ENCODE results near the gene AMIGO3.
"Not testable (repeated sequence)": the region's sequence is repeated elsewhere in the genome, so short reads cannot be mapped to it uniquely, and the experiment has no call there.

The AMIGO3 gene

DNA sequence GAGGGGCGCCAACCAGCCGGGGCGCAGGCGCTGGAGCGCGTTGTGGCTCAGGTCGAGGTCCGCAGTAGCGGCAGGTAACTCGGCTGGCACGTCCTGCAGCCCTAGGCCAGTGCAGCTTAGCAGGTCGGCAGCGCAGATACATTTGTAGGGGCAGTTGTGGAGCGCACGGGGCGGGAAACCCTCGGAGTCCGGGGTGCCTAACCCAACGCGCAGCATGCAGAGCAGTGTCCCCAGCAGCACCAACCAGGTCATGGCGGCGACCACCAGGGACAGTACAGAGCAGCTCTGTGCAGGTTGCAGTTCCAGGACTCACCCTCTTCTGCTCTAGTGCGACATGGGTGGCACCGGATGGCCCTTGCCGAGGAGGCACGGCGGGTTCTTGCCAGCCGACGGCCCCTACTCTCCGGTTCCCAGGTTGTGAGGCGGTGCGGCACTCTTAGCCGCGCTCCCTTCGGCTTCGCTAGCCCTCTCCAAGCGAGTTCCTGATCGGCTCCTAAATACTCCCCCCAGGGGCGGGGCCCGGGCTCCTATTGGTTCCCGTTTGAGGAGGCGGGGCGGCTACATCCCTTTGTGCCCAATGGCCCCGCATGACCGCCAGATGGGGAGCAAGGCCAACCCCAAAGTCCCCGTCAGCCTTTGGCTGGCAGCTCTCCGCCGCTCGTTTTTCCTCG is at the start of gene AMIGO3:
TSS of gene AMIGO3 (minus strand) at position 471 of the 671 bp plus-strand sequence. CDS start at position 252, 219 bp downstream.
- DNase-seq (ENCODE audit: low read depth in 4 of 4, low spot score in 1 of 4) = peak; percentile 72 to 94 (median 85)

DNA sequence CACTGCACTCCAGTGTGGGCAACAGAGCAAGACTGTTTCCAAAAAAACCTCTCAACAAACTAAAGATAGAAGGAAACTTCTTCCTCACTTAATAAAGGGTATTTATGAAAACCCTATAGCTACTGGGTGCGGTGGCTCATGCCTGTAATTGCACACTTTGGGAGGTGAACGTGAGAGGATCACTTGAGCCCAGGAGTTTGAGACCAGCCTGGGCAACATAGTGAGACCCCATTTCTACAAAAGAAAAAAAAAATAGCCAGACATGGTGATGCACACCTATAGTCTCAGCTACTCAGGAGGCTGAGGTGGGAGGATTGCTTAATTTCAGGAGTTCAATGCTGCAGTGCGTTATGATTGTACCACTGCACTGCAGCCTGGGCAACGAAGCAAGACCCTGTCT is 44.5 kb upstream of the AMIGO3 start:
- DNase-seq (ENCODE audit: low read depth in 4 of 4, low spot score in 1 of 4) = no peak

GRCh38 chr3:49761661-49762060 is 42.2 kb upstream of the AMIGO3 start:
- DNase-seq (ENCODE audit: low read depth in 4 of 4, low spot score in 1 of 4) = no peak

- DNase-seq (ENCODE audit: low read depth in 4 of 4, low spot score in 1 of 4) = no peak
Measured at GRCh38 chr3:49759226-49759625, 39.7 kb upstream of the AMIGO3 start.

DNA sequence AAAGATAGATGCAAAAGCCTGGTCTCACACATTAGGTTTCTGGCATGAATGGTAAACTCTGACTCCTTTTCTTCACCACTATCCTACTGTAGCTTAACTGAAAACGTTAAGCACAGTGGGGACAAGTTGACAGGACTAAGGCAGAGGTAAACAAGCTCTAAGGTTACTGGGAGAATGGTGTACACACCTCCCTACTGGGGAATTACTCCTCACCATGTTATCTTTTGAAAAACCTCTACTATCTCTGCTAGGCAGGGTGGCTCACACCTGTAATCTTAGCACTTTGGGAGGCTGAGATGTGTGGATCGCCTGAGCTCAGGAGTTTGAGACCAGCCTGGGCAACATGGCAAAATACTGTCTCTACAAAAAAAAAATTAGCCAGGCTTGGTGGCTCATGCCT is 37.7 kb upstream of the AMIGO3 start:
- no peak for DNase-seq (ENCODE audit: low read depth in 4 of 4, low spot score in 1 of 4)

DNA sequence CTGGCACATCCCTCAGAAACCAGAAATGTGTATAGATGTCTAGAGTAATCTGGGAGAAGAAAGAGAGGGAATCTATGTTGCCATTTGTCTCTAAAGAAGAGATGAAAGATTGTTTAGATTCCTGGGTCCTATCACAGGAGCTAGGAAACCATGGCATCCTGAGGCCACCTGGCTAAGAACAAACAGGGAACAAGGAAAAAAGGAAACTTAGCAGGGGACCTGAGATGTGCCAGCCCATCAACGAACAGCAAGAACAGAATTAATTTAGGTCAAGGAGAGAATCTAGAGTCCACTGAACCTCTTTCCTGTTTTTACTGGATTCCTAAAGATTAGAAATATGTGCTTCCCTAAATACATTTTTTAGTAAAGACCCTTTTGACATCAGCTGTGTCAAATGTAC is 36.6 kb upstream of the AMIGO3 start:
- no peak for DNase-seq (ENCODE audit: low read depth in 4 of 4, low spot score in 1 of 4)

DNA sequence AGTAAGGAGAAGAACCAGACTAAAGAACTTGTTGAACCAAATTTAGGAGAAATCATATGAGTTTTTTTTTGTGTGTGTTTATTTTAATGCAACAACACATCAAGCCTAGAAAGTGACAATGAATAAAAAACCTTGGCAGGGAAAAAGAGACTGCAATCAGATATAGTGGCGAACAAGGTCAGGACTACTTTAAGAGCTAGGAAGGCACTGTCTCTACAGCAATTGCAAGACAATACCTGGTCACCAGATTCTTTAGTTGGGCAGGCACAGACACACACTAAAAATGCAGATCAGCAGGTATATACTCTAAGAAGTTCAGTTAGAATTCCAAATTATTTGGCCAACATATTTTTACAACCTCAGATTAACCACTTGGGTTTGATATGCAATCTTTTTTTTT is 35.1 kb upstream of the AMIGO3 start:
- no peak for DNase-seq (ENCODE audit: low read depth in 4 of 4, low spot score in 1 of 4)

- no peak for DNase-seq (ENCODE audit: low read depth in 4 of 4, low spot score in 1 of 4)
Measured at GRCh38 chr3:49751501-49751900, 32.0 kb upstream of the AMIGO3 start.

GRCh38 chr3:49750056-49750455 is 30.6 kb upstream of the AMIGO3 start:
- DNase-seq (ENCODE audit: low read depth in 4 of 4, low spot score in 1 of 4) = no peak

DNA sequence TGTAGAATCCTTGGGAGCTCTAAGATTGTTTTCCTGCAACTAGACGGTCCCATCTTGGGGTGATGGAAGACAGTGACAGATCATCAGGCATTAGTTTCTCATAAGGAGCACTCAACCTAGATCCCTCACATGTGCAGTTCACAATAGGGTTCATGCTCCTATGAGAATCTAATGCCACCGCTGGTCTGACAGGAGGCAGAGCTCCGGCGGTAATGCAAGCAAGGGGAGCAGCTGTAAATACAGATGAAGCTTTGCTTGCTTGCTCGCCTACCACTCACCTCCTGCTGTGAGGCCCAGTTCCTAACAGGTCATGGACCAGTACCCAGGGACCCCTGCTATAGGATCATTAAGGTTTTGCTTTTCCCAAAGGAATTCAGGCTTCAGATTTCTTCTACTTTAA is 29.4 kb upstream of the AMIGO3 start:
- DNase-seq (ENCODE audit: low read depth in 4 of 4, low spot score in 1 of 4) = not testable (repeated sequence)

DNA sequence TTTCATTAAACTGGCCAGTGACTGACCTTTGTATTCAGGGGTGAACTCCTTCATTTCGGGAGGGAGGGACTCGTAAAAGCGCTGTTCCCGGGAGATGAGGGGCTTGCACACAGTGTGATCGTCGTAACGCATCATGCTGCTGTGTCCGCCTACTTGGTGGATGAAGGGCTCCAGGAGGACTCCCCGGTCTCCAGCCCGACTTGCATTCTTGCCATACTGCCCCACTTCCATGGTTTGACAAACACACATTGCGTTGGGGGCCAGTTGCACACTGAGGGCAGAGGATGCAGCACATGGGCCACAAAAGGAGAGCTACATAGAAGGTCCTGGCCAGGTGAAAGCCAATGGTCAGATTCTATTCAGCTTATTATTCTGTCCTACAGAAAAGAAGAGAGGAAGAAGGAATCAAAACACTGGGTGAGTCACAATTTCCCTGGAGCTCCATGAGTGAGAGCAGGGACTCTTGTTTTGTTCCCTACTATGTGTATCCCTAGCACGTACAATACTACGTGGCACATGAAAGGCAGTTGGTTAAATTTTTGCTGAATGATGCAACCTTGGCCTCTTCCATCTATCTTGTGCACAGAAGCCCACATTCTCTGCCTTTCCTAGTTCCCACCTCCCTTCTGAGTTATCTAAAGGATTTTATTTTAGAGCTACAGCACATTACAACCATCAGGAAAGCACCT is 28.5 kb upstream of the AMIGO3 start:
- no peak for DNase-seq (ENCODE audit: low read depth in 4 of 4, low spot score in 1 of 4)

DNA sequence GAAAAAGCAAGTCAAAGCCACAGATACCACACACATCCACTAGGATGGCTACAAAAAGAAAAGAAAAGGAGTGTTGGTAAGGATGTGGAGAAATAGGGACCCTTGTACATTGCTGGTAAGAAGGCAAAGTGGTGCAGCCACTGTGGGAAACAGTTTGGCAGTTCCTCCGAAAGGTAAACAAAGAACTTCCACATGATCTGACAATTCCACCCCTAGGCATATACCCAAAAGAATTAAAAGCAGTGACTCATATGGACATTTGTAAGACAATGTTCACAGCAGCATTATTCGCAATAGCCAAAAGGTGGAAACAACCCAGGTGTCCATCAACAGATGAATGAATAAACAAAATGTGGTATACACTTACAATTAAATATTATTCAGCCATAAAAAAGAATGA is 26.5 kb upstream of the AMIGO3 start:
- no peak for DNase-seq (ENCODE audit: low read depth in 4 of 4, low spot score in 1 of 4)

DNA sequence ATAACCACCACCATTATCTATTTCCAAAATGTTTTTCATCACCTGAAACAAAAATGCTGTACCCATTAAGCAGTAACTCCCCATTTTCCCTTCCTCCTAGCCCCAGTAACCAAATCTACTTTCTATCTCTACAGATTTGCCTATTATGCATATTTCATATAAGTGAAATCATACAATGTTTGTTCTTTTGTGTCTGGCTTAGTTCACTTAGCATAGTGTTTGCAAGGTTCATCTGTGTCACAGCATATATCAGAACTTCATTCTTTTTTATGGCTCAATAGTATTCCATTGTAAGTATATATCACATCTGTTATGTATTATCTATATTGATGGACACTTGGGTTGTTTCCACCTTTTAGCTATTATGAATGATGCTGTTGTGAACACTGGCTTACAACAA is 20.9 kb upstream of the AMIGO3 start:
- DNase-seq (ENCODE audit: low read depth in 4 of 4, low spot score in 1 of 4) = no peak

DNA sequence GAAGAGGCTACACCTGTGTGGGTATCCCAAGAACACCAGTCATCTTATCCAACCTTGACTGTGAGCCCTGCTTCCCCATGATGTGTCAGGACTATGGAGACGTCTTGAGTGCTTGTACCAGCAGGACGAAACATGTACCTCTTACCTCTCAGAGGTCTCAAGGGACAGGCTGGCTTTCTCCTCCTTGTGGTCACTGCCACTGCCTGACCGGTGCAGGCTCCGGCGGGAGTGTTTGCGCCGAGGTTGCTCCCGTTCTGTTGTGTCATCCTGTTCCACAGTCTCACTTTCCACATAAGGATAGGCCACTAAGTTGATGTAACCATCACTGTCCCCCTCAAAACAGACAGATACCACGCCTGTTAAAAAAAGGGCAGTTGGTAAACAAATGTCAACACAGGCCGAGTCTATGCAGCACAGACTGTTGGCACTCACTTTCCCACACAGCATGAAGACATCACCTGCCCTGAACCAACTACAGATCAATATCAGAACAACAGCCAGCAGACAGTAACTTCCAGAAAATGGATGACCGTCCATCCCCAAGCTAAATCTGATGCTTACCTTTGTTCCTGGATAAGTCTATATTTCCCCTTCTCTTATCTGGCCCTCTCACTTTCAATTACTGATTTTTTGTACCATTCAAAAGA is 18.7 kb upstream of the AMIGO3 start:
- DNase-seq (ENCODE audit: low read depth in 4 of 4, low spot score in 1 of 4) = no peak

DNA sequence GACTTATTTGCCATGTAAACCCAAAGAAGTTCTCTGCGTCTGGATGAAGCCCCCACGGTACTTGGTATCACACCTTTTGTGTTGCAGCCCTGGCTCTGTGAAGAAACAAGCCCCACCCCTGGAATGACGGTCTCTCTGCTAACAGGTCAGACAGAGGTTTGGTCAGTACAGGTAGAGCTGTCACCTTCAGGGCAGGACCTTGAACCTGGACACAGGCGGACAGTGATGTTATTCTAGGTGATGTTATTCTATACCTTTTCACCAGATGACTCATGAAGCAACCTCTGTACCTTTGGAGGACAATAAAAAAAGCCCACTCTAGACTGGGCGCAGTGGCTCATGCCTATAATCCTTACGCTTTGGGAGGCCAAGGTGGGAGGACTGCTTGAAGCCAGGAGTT is 15.3 kb upstream of the AMIGO3 start:
- no peak for DNase-seq (ENCODE audit: low read depth in 4 of 4, low spot score in 1 of 4)

DNA sequence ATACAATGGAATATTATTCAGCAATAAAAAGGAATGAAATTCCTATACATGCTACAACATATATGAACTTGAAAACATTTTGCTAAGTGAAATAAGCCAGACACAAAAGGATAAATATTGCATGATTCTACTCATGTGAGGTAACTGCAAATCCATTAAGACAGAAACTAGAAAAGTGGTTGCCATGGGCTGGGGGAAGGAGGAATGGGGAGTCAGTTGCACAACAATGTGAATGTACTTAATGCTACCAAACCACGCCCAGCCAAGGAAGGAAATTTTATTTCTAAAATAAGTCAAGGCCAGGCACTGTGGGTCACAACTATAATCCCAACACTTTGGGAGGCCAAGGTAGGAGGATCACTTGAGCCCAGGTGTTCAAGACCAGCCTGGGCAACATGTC is 14.1 kb upstream of the AMIGO3 start:
- DNase-seq (ENCODE audit: low read depth in 4 of 4, low spot score in 1 of 4) = no peak

- no peak for DNase-seq (ENCODE audit: low read depth in 4 of 4, low spot score in 1 of 4)
Measured at GRCh38 chr3:49732597-49732996, 13.1 kb upstream of the AMIGO3 start.

DNA sequence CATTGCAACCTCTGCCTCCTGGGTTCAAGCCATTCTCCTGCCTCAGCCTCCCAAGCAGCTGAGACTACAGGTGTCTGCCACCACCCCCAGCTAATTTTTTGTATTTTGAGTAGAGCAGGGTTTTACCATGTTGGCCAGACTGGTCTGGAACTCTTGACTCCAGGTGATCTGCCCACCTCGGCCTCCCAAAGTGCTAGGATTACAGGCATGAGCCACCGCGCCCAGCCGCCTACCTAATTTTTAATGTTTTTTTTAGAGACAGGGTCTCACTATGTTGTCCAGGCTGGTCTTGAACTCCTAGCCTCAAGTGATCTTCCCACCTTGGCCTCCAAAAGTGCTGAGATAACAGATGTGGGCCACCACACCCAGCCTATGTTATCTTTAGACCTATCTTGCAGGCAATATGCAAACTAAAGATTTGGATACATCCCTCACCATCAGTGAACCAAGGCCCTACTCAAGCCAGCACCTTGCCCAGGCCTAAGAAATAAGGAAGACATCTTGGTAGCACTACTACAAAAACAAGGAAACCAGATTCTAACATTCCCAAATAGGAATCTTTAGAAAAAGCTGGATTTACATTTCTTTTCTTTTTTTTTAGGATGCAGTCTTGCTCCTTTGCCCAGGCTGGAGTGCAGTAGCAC is 10.6 kb upstream of the AMIGO3 start:
- no peak for DNase-seq (ENCODE audit: low read depth in 4 of 4, low spot score in 1 of 4)

DNA sequence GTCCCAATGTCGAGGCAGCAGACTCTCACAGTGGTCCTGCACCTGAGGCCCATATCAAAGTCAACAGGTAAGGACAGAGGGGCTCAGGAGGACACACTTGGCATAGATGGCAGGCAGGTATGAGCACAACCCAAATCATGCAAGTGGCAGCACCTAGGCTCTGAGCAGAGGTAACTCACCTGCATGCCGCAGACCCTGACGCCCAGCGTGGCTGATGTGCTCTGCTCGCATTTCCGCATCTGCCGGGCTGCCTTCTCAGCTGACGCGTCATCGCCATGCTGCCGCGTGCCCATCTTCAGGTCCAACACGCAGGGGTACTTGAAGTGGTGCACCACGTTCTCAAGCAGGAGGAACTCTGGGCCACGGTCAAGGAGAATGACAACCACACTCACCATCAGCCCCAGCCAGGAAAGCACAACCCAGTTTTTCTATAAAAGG is 8.5 kb upstream of the AMIGO3 start:
- DNase-seq (ENCODE audit: low read depth in 4 of 4, low spot score in 1 of 4) = no peak

- no peak for DNase-seq (ENCODE audit: low read depth in 4 of 4, low spot score in 1 of 4)
Measured at GRCh38 chr3:49727154-49727923, 7.9 kb upstream of the AMIGO3 start.
